Kidney (tissue), 14 donors: ENCODE measurements around the gene EVI5. TPM values are rescaled to one million over a fixed set of nuclear protein-coding genes. Genes with fewer than 3 reads are reported as not detected.

ENCODE experiments used
- DNase-seq, 5 donors: peaks; one replicate each; pipeline ENCODE4 v3.0.0-alpha.2; 2013 to 2020
- FAIRE-seq: peaks from 2 replicates; lab custom pipeline; 2012; peaks lifted over from hg19 to GRCh38; lab: Jason Lieb, UNC
- H3K27ac ChIP-seq, 2 donors: one replicate each; pipeline ENCODE4 v1.7.0; 2013; ENCODE audit warnings: low read depth in 2 of 2, low read length in 2 of 2, inconsistent platforms in 1 of 2
- H3K27me3 ChIP-seq: one replicate; pipeline ENCODE4 v1.7.1; 2013; ENCODE audit warnings: low read length, inconsistent platforms; ENCODE audit not compliant: control insufficient read depth, insufficient read depth
- H3K36me3 ChIP-seq, 3 donors: one replicate each; pipeline versions ENCODE4 v1.7.0 to v1.7.1; 2013; ENCODE audit warnings: low read length in 3 of 3, control low read depth in 1 of 3, inconsistent platforms in 1 of 3; ENCODE audit not compliant: insufficient read depth in 3 of 3, control insufficient read depth in 2 of 3
- H3K4me1 ChIP-seq, 3 donors: one replicate each; pipeline versions ENCODE4 v1.7.0 to v1.7.1; 2013; ENCODE audit warnings: low read length in 3 of 3, inconsistent platforms in 1 of 3, low read depth in 1 of 3; ENCODE audit not compliant: control insufficient read depth in 2 of 3, insufficient read depth in 2 of 3
- H3K4me3 ChIP-seq, 3 donors: one replicate each; pipeline versions ENCODE4 v1.7.0 to v1.8.1; 2013; ENCODE audit warnings: low read length in 3 of 3, control low read depth in 1 of 3, inconsistent platforms in 1 of 3
- H3K9ac ChIP-seq, 3 donors: one replicate each; pipeline versions ENCODE4 v1.7.0 to v1.7.1; 2013; ENCODE audit warnings: low read length in 3 of 3, control low read depth in 1 of 3, inconsistent platforms in 1 of 3
- H3K9me3 ChIP-seq, 3 donors: one replicate each; pipeline versions ENCODE4 v1.7.0 to v1.7.1; 2013; ENCODE audit warnings: low read length in 3 of 3, control low read depth in 1 of 3, inconsistent platforms in 1 of 3; ENCODE audit not compliant: control insufficient read depth in 2 of 3, insufficient read depth in 1 of 3
- intact Hi-C: fragments of 100-400 bp; cut with DNase I; formaldehyde crosslinking; loops from one replicate; pipeline ENCODE4 v1.11.1; 2022
- polyA plus RNA-seq: library from polyadenylated mRNA; stranded (reverse); fragments of 350-450 nt; fragmentation: Illumina TruSeq; extraction: RNeasy Lipid Tissue Mini Kit (QIAGEN cat#74804); gene quantifications from one replicate; pipeline ENCODE4 v1.2.3, GENCODE V29; 2014; ENCODE audit warnings: low read depth, low replicate concordance; ENCODE audit not compliant: insufficient read depth
- total RNA-seq: library from RNA; stranded (reverse); fragmentation: NEBNext Ultra II Directional; extraction: Animal tissue kit (Norgen Biotek cat#: 25700); gene quantifications from one replicate; pipeline ENCODE4 v1.2.1, GENCODE V29; 2021
- TF ChIP-seq, protein P1 (sequence below): IDR thresholded peaks from 3 replicates; pipeline ENCODE4 v1.5.1; 2012; ENCODE audit warnings: mild to moderate bottlenecking, moderate library complexity, borderline replicate concordance; ENCODE audit not compliant: insufficient read depth; ENCODE audit errors: extremely low read depth
- donor health status: control.
- donor health status: control.
- donor health status: control.
- donor health status: control.
- donor health status: control.
- donor health status: DM: yes; HTN: yes; CAD: no.
- donor health status: Normal renal cell carcinoma (clear cell type).

Gene EVI5
- total and polyA plus RNA-seq, 2 donors from 2014 or later, result 3.6 to 36.5 TPM

DNA sequence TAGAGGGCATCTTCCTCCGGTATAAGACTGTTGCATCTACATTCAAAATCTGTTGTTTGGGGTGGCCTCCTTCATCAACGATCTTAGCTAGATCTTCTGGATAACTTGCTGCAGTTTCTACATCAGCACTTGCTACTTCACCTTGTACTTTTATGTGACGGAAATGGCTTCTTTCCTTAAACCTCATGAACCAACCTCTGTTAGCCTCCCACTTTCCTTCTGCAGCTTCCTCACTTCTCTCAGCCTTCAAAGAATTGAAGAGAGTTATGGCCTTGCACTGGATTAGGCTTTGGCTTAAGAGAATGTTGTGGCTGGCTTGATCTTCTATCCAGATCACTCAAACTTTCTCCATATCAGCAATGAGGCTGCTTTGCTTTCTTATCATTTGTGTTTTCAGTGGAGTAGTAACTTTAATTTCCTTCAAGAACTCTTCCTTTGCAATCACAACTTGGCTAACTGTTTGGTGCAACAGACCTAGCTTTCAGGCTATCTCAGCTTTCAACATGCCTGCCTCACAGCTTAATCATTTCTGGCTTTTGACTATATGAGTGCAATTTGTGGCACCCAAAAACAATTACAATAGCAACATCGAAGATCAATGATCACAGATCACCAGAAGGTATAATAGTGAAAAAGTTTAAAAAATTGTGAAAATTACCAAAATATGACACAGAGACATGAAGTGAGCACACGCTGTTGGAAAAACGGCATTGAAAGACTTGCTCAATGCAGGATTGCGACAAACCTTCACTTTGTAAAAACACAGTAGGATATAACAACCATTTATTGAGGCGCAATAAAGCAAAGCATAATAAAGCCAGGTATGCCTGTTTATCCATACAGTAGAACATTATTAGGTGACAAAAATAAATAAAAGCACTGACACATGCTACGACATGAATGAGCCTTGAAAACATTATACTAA, 241.5 kb downstream of the EVI5 start:
- H3K27me3 ChIP-seq, result no peaks in the 10 kb centered on the region
- DNase-seq (no peak), FAIRE-seq (no peak)
- H3K4me3 ChIP-seq, result no peak overlapping the region
- TF ChIP-seq, protein P1, sequence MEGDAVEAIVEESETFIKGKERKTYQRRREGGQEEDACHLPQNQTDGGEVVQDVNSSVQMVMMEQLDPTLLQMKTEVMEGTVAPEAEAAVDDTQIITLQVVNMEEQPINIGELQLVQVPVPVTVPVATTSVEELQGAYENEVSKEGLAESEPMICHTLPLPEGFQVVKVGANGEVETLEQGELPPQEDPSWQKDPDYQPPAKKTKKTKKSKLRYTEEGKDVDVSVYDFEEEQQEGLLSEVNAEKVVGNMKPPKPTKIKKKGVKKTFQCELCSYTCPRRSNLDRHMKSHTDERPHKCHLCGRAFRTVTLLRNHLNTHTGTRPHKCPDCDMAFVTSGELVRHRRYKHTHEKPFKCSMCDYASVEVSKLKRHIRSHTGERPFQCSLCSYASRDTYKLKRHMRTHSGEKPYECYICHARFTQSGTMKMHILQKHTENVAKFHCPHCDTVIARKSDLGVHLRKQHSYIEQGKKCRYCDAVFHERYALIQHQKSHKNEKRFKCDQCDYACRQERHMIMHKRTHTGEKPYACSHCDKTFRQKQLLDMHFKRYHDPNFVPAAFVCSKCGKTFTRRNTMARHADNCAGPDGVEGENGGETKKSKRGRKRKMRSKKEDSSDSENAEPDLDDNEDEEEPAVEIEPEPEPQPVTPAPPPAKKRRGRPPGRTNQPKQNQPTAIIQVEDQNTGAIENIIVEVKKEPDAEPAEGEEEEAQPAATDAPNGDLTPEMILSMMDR, result no peak
- H3K4me1 ChIP-seq, result no peaks in the 10 kb centered on the region
- intact Hi-C loops, result no loop called here
- no peaks in the 10 kb centered on the region for H3K9me3 ChIP-seq
- no peak overlapping the region for H3K9ac ChIP-seq
- H3K27ac ChIP-seq, result no peak overlapping the region
- no peaks in the 10 kb centered on the region for H3K36me3 ChIP-seq

DNA sequence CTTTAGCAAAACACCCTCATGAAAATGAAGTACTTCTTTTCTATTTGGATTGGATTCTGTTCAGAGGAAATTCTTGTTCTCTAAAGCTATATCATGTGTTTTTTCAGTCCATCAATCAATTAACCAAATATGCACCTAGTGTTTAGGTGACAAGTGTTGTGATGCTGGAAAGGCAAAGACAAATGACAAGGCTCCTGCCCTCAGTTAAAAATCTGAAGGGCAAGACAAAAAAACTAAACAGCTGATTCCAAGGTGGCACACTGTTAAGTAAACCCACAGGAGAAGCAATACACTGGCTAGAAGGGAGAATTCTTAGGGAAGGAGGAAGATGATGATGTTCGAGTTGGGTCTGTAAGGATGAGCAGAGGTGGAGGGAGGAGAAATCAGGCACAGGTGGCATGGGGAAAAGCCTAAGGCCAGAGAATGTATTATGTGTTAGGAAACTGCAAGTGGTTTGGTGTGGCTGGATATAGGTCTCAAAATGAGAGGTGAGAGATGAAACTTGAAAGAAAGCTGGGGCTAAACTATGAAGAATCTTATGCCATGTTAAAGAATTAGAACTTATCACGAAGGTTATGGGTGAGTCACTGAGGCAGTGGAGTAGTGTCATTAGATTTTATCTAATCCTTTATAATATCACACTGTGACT, 246.4 kb downstream of the EVI5 start:
- Histone ChIP-seq H3K9ac (no peak overlapping the region), H3K9me3 (no peaks in the 10 kb centered on the region), H3K4me3 (no peak overlapping the region), H3K27me3 (no peaks in the 10 kb centered on the region), H3K36me3 (no peaks in the 10 kb centered on the region), H3K4me1 (peaks cover 0 to 3% (median 0%) of the 10 kb centered on the region in 3 donors), H3K27ac (no peak overlapping the region)
- TF ChIP-seq, protein P1, result no peak
- no peak for DNase-seq
- no peak for FAIRE-seq
- intact Hi-C loops, result no loop called here

DNA sequence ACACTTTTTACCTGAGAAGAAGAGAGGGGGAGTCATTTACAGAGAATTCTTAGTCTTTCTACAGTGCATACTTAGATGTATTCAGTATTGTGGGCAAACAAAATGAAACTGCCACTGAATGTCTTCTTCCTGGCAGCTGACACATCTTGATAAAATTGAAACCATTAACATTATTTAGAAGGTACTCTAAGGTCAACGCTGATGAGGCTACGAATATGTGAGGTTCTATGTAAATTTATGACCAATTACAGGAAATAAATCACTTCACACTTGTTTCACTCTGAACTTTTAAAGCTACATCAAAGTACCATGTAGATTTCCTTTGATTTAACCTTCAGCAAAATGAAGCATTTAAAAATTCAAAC, 246.9 kb downstream of the EVI5 start:
- H3K4me3 ChIP-seq, result no peak overlapping the region
- H3K27me3 ChIP-seq, result no peaks in the 10 kb centered on the region
- FAIRE-seq, result no peak
- H3K9ac ChIP-seq, result no peak overlapping the region
- TF ChIP-seq, protein P1, result no peak
- no peak overlapping the region for H3K27ac ChIP-seq
- H3K9me3 ChIP-seq, result no peaks in the 10 kb centered on the region
- DNase-seq, result no peak
- no peaks in the 10 kb centered on the region for H3K36me3 ChIP-seq
- intact Hi-C loops, result no loop called here
- H3K4me1 ChIP-seq, result peaks cover 0 to 3% (median 0%) of the 10 kb centered on the region in 3 donors
